Measurements from ENCODE around the gene DUOXA2.

The DUOXA2 gene

GRCh38 chr15:45162771-45163507, 48.8 kb downstream of the DUOXA2 start:
- DNase-seq (ENCODE audit: low read depth), result peak; percentile 49

GRCh38 chr15:45163508-45163856, 49.4 kb downstream of the DUOXA2 start:
- no peak for DNase-seq (ENCODE audit: low read depth)

DNA sequence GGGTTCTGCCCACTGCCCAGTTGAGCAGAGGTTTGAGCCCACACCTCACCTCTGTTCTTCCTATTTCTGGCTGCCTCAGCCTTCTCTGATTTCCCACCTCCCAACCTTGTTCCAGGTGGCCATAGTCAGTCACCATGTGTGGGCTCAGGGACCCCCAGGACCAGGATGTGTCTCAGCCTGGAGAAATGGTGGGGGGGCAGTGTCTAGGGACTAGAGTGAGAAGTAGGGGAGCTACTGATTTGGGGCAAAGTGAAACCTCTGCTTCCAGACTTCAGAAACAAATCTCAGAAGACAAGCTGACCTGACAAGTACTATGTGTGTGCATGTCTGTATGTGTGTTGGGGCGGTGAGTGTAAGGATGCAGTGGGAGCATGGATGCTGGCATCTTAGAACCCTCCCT, 50.8 kb downstream of the DUOXA2 start:
- DNase-seq (ENCODE audit: low read depth), result no peak

DNA sequence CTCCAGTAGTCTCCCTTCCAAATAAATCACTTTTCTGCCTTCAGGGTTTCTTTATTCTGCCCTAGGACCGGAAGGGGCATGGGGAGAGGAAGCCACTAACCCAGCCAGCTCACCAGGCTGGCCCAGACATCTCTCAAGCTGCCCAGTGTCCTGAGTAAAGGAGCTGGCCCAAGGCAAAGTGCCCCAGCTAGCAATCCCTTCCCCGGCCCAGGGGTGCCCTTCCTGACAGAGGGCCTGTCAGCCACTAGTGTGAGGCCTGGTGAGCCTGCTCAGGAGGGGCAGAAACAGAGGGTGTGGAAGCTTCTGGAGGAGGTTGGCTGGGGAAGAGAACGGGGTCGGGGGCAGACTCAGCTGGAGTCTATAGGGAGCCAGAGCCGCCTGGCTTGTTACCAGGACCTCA, 51.4 kb downstream of the DUOXA2 start:
- no peak for DNase-seq (ENCODE audit: low read depth)

DNA sequence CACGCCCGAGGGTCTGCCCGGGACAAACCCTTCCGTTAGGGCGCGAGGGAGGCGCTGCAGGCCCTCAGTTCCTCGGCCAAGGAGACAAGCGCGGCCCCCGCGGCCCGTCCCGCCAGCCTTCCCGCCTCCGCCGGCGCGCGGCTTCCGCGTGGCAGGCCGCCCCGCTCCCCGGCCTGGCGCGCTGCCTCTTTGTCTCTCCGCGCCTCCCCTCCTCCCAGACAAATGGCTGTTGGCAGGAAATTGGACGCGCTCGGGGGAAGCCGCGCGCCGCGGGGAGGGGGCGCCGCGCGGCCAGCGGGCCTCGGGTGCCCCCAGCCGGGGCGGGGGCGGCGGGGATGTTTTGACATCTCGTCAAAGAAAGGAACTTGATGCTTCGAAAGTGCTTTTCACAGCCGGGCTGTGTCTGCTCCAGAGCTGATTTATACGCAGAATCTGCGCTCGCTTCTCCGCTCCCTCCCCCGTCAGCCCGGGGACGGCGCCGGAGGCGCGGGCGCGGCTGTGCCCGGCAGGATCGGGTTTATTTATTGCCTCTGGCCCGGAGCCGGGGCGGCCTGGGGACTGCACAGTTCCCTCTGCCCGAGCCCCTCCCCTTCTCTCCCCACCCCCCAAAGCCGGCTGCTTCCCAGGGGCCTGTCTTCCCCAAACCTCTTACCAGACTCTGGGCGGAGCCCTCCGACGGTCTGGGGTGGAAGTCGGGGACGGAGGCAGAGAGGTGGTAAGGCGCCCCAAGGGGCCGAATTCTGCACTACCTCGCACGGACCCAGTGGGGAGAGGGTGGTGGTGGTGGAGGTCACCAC, 52.9 kb downstream of the DUOXA2 start:
- DNase-seq (ENCODE audit: low read depth), result peak; percentile 82

DNA sequence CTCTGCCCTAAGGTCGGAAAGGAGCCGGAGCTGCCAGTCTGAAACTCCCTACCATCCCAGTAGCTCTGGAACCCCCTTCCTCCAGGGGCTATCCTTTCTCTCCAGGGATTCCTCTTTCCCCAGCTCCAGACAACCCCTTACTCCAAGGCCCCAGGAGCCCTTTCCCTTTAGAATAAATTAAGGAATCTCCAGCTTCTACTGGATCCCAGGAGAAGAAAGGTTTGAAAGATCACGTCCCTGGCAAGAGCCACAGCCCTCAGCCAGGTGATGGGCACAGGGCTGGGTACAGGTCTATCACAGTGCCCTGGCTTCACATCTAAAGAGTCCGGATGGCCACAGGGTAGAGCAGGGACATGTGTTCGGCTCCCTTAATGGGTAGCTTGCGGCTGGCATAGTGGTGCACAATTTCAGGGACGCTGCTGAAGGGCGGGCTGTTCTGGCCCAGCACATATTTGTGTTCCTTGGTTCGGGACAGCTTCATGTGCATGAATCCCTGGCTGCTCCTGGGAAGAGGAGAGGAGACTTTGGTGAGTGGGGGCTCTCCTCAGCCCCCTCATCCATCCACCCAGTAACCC, 53.6 kb downstream of the DUOXA2 start:
- DNase-seq (ENCODE audit: low read depth), result no peak
